Endodermal cell (in vitro differentiated cells): ENCODE measurements around the gene ANKS3. TPM values are rescaled to one million over a fixed set of nuclear protein-coding genes. Genes with fewer than 3 reads are reported as not detected.

Experiments
- DNase-seq: peaks from one replicate; pipeline ENCODE4 v3.0.0-alpha.2; 2017
- H3K27ac ChIP-seq: 2 replicates; pipeline ENCODE4 v1.5.1; 2013; ENCODE audit warnings: mild to moderate bottlenecking, low read depth, low read length, moderate library complexity
- H3K27me3 ChIP-seq: 2 replicates; pipeline ENCODE4 v1.6.1; 2013; ENCODE audit warnings: mild to moderate bottlenecking, low read length, moderate library complexity; ENCODE audit not compliant: insufficient read depth, control insufficient read depth, poor library complexity, severe bottlenecking
- H3K36me3 ChIP-seq: 2 replicates; pipeline ENCODE4 v1.7.0; 2013; ENCODE audit warnings: mild to moderate bottlenecking, low read length, moderate library complexity; ENCODE audit not compliant: control insufficient read depth, insufficient read depth
- H3K4me1 ChIP-seq: one replicate; pipeline ENCODE4 v1.7.0; 2013; ENCODE audit warnings: low read length; ENCODE audit not compliant: control insufficient read depth, insufficient read depth
- H3K4me3 ChIP-seq: 2 replicates; pipeline ENCODE4 v1.5.1; 2013; ENCODE audit warnings: mild to moderate bottlenecking, low read length, moderate library complexity
- H3K9ac ChIP-seq: 2 replicates; pipeline ENCODE4 v1.6.1; 2013; ENCODE audit warnings: mild to moderate bottlenecking, low read length, moderate library complexity; ENCODE audit not compliant: poor library complexity, severe bottlenecking; ENCODE audit errors: extremely low read depth
- H3K9me3 ChIP-seq: 2 replicates; pipeline ENCODE4 v1.6.1; 2013; ENCODE audit warnings: mild to moderate bottlenecking, low read length, moderate library complexity; ENCODE audit not compliant: control insufficient read depth
- H3K27ac Mint-ChIP-seq: 2 replicates; pipeline ENCODE4 v1.8.0; 2020; ENCODE audit warnings: mixed read lengths
- H3K27me3 Mint-ChIP-seq: 2 replicates; pipeline ENCODE4 v1.8.0; 2021; ENCODE audit warnings: mild to moderate bottlenecking, mixed read lengths; ENCODE audit not compliant: insufficient read depth
- H3K36me3 Mint-ChIP-seq: 2 replicates; pipeline ENCODE4 v1.8.0; 2020; ENCODE audit warnings: low read depth, mixed read lengths
- H3K4me1 Mint-ChIP-seq: 2 replicates; pipeline ENCODE4 v1.8.0; 2020; ENCODE audit warnings: mixed read lengths
- H3K4me3 Mint-ChIP-seq: 2 replicates; pipeline ENCODE4 v1.8.0; 2020; ENCODE audit warnings: mild to moderate bottlenecking, moderate library complexity, mixed read lengths
- H3K9me3 Mint-ChIP-seq: 2 replicates; pipeline ENCODE4 v1.8.0; 2020; ENCODE audit warnings: mild to moderate bottlenecking, mixed read lengths
- CTCF ChIP-seq: fragments of 200-600 bp; sonication (generic); conservative IDR thresholded peaks from 2 replicates; pipeline ENCODE4 v1.5.0; 2021; ENCODE audit warnings: antibody characterized with exemption, mild to moderate bottlenecking
- WGBS, 2 experiments: methylation state at CpG; one replicate each; pipeline versions ENCODE4 v1.1.5 to v1.1.7; 2013; ENCODE audit warnings: missing lambda C conversion rate in 2 of 2, mixed read lengths in 1 of 2; ENCODE audit not compliant: insufficient coverage in 1 of 2, insufficient read length in 1 of 2; 5-methylcytosine and 5-hydroxymethylcytosine counted together
- total RNA-seq, 2 donors: library from RNA; stranded (reverse); fragmentation: NEBNext Ultra II Directional in 1 of 2; extraction: Animal tissue kit (Norgen Biotek cat#: 25700) in 1 of 2; gene quantifications; 2 replicates in 1 of 2; 3 replicates in 1 of 2; pipeline ENCODE4 v1.2.1, GENCODE V29; 2021

ANKS3 gene
- total RNA-seq, 2 donors from 2014 or later = 32.4 to 41.0 TPM

- H3K4me1 ChIP-seq = no peaks in the 10 kb centered on the region
- no peak overlapping the region for H3K27ac Mint-ChIP-seq
- 94 to 97% methylated on average over 9 to 16 of the region's 16 CpGs for WGBS, 2 experiments
Observed at GRCh38 chr16:4748682-4749411, 14.8 kb upstream of the ANKS3 start.

GRCh38 chr16:4747906-4748681 is 14.0 kb upstream of the ANKS3 start:
- Histone ChIP-seq H3K27me3 (no peaks in the 10 kb centered on the region), H3K4me1 (no peaks in the 10 kb centered on the region), H3K9me3 (no peaks in the 10 kb centered on the region), H3K27ac (no peak overlapping the region), H3K9ac (no peak overlapping the region), H3K36me3 (peaks cover 18% of the 10 kb centered on the region), H3K4me3 (no peak overlapping the region)
- no peak for TF ChIP-seq CTCF
- peaks cover 12% of the 10 kb centered on the region for H3K36me3 Mint-ChIP-seq
- no peak overlapping the region for H3K27ac Mint-ChIP-seq
- H3K9me3 Mint-ChIP-seq = no peaks in the 10 kb centered on the region
- no peak overlapping the region for H3K4me3 Mint-ChIP-seq
- H3K4me1 Mint-ChIP-seq = no peaks in the 10 kb centered on the region
- no peak for DNase-seq
- H3K27me3 Mint-ChIP-seq = peaks cover 1% of the 10 kb centered on the region
- 88 to 100% methylated on average over 3 to 13 of the region's 14 CpGs for WGBS, 2 experiments

More at GRCh38 chr16:4748682-4749411, 14.8 kb upstream of the ANKS3 start:
- no peaks in the 10 kb centered on the region for H3K9me3 Mint-ChIP-seq
- Histone ChIP-seq H3K27me3 (no peaks in the 10 kb centered on the region), H3K36me3 (peaks cover 25% of the 10 kb centered on the region), H3K9ac (no peak overlapping the region), H3K27ac (no peak overlapping the region), H3K4me3 (no peak overlapping the region), H3K9me3 (no peaks in the 10 kb centered on the region)
- no peaks in the 10 kb centered on the region for H3K4me1 Mint-ChIP-seq
- no peak for TF ChIP-seq CTCF
- no peaks in the 10 kb centered on the region for H3K27me3 Mint-ChIP-seq
- DNase-seq = no peak
- peaks cover 16% of the 10 kb centered on the region for H3K36me3 Mint-ChIP-seq
- H3K4me3 Mint-ChIP-seq = no peak overlapping the region

GRCh38 chr16:4746991-4747574 is 13.0 kb upstream of the ANKS3 start:
- Mint-ChIP-seq H3K27ac (no peak overlapping the region), H3K36me3 (peaks cover 12% of the 10 kb centered on the region), H3K9me3 (no peaks in the 10 kb centered on the region), H3K4me1 (no peaks in the 10 kb centered on the region), H3K27me3 (peaks cover 1% of the 10 kb centered on the region), H3K4me3 (no peak overlapping the region)
- no peaks in the 10 kb centered on the region for H3K9me3 ChIP-seq
- no peaks in the 10 kb centered on the region for H3K27me3 ChIP-seq
- H3K9ac ChIP-seq = no peak overlapping the region
- peaks cover 14% of the 10 kb centered on the region for H3K36me3 ChIP-seq
- no peak for TF ChIP-seq CTCF
- H3K27ac ChIP-seq = no peak overlapping the region
- DNase-seq = no peak
- H3K4me1 ChIP-seq = no peaks in the 10 kb centered on the region
- no peak overlapping the region for H3K4me3 ChIP-seq
- WGBS, 2 experiments = 84 to 86% methylated on average over 11 to 15 of the region's 15 CpGs
